ENCODE results near the gene SIAH3.

The SIAH3 gene

GRCh38 chr13:45752510-45752909 lies 99.0 kb downstream of the SIAH3 start:
- no peak for TF ChIP-seq CTCF (IDR thresholded peaks at IDR 0.05; ENCODE audit: insufficient read depth, missing control alignments)
- DNase-seq (ENCODE audit: insufficient read length, low spot score), result no peak
- FAIRE-seq, result no peak

GRCh38 chr13:45751885-45752284 lies 99.7 kb downstream of the SIAH3 start:
- no peak for DNase-seq (ENCODE audit: insufficient read length, low spot score)
- FAIRE-seq, result no peak
- no peak for TF ChIP-seq CTCF (IDR thresholded peaks at IDR 0.05; ENCODE audit: insufficient read depth, missing control alignments)

- no peak for FAIRE-seq
These were observed 101.0 kb downstream of the SIAH3 start for GRCh38 chr13:45750566-45750965.

GRCh38 chr13:45748941-45749759 lies 102.4 kb downstream of the SIAH3 start:
- FAIRE-seq (peak; percentile 71), DNase-seq (ENCODE audit: insufficient read length, low spot score) (peak; percentile 23)
- no peak for TF ChIP-seq CTCF (IDR thresholded peaks at IDR 0.05; ENCODE audit: insufficient read depth, missing control alignments)

More at GRCh38 chr13:45750566-45750965, 101.0 kb downstream of the SIAH3 start:
- no peak for DNase-seq (ENCODE audit: insufficient read length, low spot score)
- TF ChIP-seq CTCF (IDR thresholded peaks at IDR 0.05; ENCODE audit: insufficient read depth, missing control alignments), result no peak

GRCh38 chr13:45747071-45747470 lies 104.5 kb downstream of the SIAH3 start:
- TF ChIP-seq CTCF (IDR thresholded peaks at IDR 0.05; ENCODE audit: insufficient read depth, missing control alignments), result no peak
- DNase-seq (ENCODE audit: insufficient read length, low spot score) (no peak), FAIRE-seq (no peak)

GRCh38 chr13:45744979-45745378 lies 106.6 kb downstream of the SIAH3 start:
- DNase-seq (ENCODE audit: insufficient read length, low spot score) (no peak), FAIRE-seq (no peak)
- TF ChIP-seq CTCF (IDR thresholded peaks at IDR 0.05; ENCODE audit: insufficient read depth, missing control alignments), result no peak

GRCh38 chr13:45742985-45743384 lies 108.6 kb downstream of the SIAH3 start:
- no peak for DNase-seq (ENCODE audit: insufficient read length, low spot score)
- FAIRE-seq, result no peak
- TF ChIP-seq CTCF (IDR thresholded peaks at IDR 0.05; ENCODE audit: insufficient read depth, missing control alignments), result no peak

All from D721Med (cell line).